HFFc6 (cell line): ENCODE data around the gene SON. TPM values are rescaled to one million over a fixed set of nuclear protein-coding genes. Genes with fewer than 3 reads are reported as not detected.

ENCODE experiments used
- DNase-seq: peaks from one replicate; pipeline ENCODE4 v3.0.0-alpha.2; 2018
- H3K27ac Mint-ChIP-seq: 2 replicates; pipeline ENCODE4 v1.8.0; 2020; ENCODE audit warnings: mild to moderate bottlenecking, mixed read lengths
- H3K27me3 Mint-ChIP-seq: 2 replicates; pipeline ENCODE4 v1.8.0; 2021; ENCODE audit warnings: mild to moderate bottlenecking, moderate library complexity, mixed read lengths; ENCODE audit not compliant: insufficient read depth
- H3K36me3 Mint-ChIP-seq: 2 replicates; pipeline ENCODE4 v1.8.0; 2021; ENCODE audit warnings: low read depth, mixed read lengths
- H3K4me1 Mint-ChIP-seq: 2 replicates; pipeline ENCODE4 v1.8.0; 2020; ENCODE audit warnings: low read depth, mixed read lengths
- H3K4me3 Mint-ChIP-seq: 2 replicates; pipeline ENCODE4 v1.8.0; 2020; ENCODE audit warnings: mild to moderate bottlenecking, moderate library complexity, mixed read lengths
- H3K9me3 Mint-ChIP-seq: 2 replicates; pipeline ENCODE4 v1.8.0; 2020; ENCODE audit warnings: mild to moderate bottlenecking, mixed read lengths
- CTCF ChIP-seq: fragments of 200-600 bp; sonication (generic); IDR thresholded peaks from 2 replicates; pipeline ENCODE4 v1.5.0; 2021; ENCODE audit warnings: antibody characterized with exemption, mild to moderate bottlenecking
- total RNA-seq, 6 experiments: library from RNA; stranded (reverse); fragmentation: NEBNext Ultra II Directional; extraction: Animal tissue kit (Norgen Biotek cat#: 25700); gene quantifications; 2 replicates in 1 of 6; 3 replicates in 5 of 6; pipeline ENCODE4 v1.2.3, GENCODE V29; 2021

SON gene
- total RNA-seq, 6 experiments from 2014 or later, result 193 to 233 (median 219) TPM

- TF ChIP-seq CTCF, result no peak
- Mint-ChIP-seq H3K4me3 (no peak overlapping the region), H3K4me1 (peaks cover 26% of the 10 kb centered on the region), H3K36me3 (peaks cover 73% of the 10 kb centered on the region), H3K27ac (no peak overlapping the region; the same call in 1 of the 2 replicates), H3K9me3 (no peaks in the 10 kb centered on the region; the same call in 1 of the 2 replicates), H3K27me3 (peaks cover 8% of the 10 kb centered on the region)
- DNase-seq, result no peak
Measured at GRCh38 chr21:33552093-33552998, 9.5 kb downstream of the SON start.

- peaks cover 26% of the 10 kb centered on the region for H3K4me1 Mint-ChIP-seq
- peaks cover 8% of the 10 kb centered on the region for H3K27me3 Mint-ChIP-seq
- no peak overlapping the region for H3K4me3 Mint-ChIP-seq
- H3K9me3 Mint-ChIP-seq, result no peaks in the 10 kb centered on the region; the same call in 1 of the 2 replicates
- H3K36me3 Mint-ChIP-seq, result peaks cover 81% of the 10 kb centered on the region
- no peak for DNase-seq
- no peak overlapping the region for H3K27ac Mint-ChIP-seq
- no peak for TF ChIP-seq CTCF
Measured at GRCh38 chr21:33552999-33553598, 10.3 kb downstream of the SON start.

GRCh38 chr21:33554236-33554981, 11.6 kb downstream of the SON start:
- Mint-ChIP-seq H3K4me3 (no peak overlapping the region), H3K36me3 (peaks cover 82% of the 10 kb centered on the region), H3K27ac (no peak overlapping the region), H3K9me3 (no peaks in the 10 kb centered on the region; the same call in 1 of the 2 replicates), H3K4me1 (peaks cover 33% of the 10 kb centered on the region), H3K27me3 (peaks cover 8% of the 10 kb centered on the region)
- no peak for DNase-seq
- TF ChIP-seq CTCF, result no peak

- Mint-ChIP-seq H3K27me3 (peaks cover 6% of the 10 kb centered on the region), H3K9me3 (no peaks in the 10 kb centered on the region; the same call in 1 of the 2 replicates), H3K36me3 (peaks cover 82% of the 10 kb centered on the region), H3K4me3 (no peak overlapping the region; the same call in 1 of the 2 replicates), H3K4me1 (peaks cover 33% of the 10 kb centered on the region), H3K27ac (no peak overlapping the region)
- no peak for DNase-seq
- TF ChIP-seq CTCF, result no peak
Measured at GRCh38 chr21:33554982-33555344, 12.1 kb downstream of the SON start.

- Mint-ChIP-seq H3K27me3 (peaks cover 4% of the 10 kb centered on the region), H3K4me3 (no peak overlapping the region), H3K4me1 (peaks cover 33% of the 10 kb centered on the region), H3K9me3 (no peaks in the 10 kb centered on the region; the same call in 1 of the 2 replicates), H3K36me3 (peaks cover 87% of the 10 kb centered on the region), H3K27ac (no peak overlapping the region)
- no peak for DNase-seq
- no peak for TF ChIP-seq CTCF
Measured at GRCh38 chr21:33557447-33557846, 14.6 kb downstream of the SON start.
